HepG2 (cell line): ENCODE measurements around the gene C1orf74.

Experiments
- LCORL ChIP-seq, 2 experiments: fragments of 450-650 bp in 1 of 2; sonication (generic) in 1 of 2; formaldehyde crosslinking in 1 of 2; IDR thresholded peaks; 2 replicates each; pipeline versions ENCODE4 v1.5.0 to v1.6.1; 2017 to 2020; ENCODE audit warnings: antibody characterized with exemption in 1 of 2, missing genetic modification reagents in 1 of 2
- TBP ChIP-seq: sonication (generic); formaldehyde crosslinking; IDR thresholded peaks from 2 replicates; pipeline ENCODE4 v1.5.0; 2020; ENCODE audit warnings: missing genetic modification reagents

DNA sequence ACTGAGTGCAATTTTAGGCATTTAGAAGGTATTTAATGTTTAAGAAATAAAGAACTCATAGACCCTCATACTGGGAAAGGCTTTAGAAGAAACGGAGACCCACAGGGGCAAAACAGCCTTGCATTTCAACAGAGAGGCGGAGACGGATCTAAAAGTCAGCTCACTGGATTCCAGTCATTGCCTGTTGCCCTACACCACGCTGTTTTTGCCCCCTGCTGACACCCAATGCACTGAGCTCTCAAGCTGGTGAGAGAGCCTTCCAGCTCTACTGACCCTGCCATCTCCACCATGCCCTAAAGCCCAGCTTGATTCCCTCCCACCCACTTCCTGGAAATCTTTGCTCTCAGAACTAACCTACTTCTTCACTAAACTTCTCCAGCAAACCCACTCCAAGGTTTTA is 35.7 kb downstream of the C1orf74 start:
- no peak for TF ChIP-seq LCORL (IDR thresholded peaks at IDR 0.05)
- no peak for TF ChIP-seq LCORL (CRISPR knock-in tag; IDR thresholded peaks at IDR 0.05)
- no peak for TF ChIP-seq TBP (CRISPR knock-in tag)
